GM21576 (cell line): ENCODE measurements around the gene GNG7.
"Not testable (repeated sequence)": the region's sequence is repeated elsewhere in the genome, so short reads cannot be mapped to it uniquely, and the experiment has no call there.

Experiments
- ATAC-seq: cut with Tn5 transposase; IDR thresholded peaks from one replicate; pipeline ENCODE4 v1.9.1; 2021; ENCODE audit warnings: mild to moderate bottlenecking, moderate library complexity; ENCODE audit not compliant: unreplicated experiment

Gene GNG7

DNA sequence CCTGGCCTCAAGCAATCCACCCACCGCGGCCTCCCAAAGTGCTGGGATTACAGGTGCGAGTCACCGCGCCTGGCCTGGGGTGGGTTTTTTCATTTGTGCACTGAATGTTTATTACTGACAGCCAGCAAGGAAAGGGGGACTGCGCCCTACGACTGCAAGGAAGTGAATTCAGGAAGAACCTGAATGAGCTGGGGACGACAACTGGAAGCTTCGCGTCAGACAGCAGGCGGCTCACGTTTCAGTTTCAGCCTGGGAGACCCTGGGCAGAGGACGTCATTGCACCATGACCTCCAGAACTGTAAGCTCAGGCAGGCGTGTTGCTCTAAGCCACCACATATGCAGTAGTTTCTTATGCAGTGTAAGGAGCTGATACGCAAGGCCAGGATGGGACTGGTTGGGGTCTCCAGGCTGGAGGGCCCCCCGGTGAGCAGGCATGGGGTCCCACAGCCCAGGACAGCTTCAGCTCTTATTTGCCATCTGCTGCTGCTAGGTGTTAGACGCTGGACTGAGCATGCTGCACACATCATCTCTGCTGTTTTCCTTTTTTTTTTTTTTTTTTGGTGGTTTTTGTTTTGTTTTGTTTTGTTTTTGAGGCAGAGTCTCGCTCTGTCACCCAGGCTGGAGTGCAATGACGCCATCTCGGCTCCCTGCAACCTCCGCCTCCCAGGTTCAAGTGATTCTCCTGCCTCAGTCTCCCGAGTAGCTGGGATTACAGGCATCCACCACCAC, 160.0 kb downstream of the GNG7 start:
- no peak for ATAC-seq

DNA sequence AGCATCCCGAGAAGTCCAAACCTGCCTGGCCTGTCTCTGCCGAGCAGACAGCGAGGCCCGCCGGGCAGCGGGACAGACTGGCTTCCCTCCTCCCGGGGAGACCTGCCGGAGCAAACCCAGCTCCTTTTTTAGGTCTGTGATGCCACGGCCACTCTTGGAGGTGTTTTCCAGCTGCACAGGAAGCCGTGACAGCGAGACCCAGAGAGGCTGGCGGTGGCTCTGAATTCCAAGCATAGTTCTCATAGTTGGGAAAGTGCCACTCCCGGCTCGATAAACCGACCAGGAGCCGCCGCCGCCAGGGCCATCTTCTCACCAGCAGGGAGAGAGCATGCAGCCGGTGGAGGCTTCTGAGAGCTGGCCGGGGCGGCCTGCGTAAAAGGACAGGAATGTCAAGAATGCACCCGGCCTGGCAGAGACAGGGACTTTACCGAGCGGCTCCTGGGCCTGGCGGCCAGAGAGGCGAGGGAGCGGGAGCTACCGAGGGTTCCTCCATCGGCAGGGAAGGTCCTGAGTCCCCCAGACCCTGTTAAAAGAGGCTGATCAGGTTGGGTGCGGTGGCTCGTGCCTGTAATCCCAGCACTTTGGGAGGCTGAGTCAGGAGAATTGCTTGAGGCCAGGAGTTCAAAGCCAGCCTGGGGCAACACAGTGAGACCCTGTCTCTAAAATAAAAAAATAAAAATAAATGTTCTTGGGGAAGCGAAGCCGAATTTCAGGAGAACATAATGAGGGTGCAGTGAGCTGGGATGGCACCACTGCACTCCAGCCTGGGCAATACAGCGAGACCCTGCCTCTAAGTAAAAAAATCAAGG, 161.6 kb downstream of the GNG7 start:
- ATAC-seq: no peak

DNA sequence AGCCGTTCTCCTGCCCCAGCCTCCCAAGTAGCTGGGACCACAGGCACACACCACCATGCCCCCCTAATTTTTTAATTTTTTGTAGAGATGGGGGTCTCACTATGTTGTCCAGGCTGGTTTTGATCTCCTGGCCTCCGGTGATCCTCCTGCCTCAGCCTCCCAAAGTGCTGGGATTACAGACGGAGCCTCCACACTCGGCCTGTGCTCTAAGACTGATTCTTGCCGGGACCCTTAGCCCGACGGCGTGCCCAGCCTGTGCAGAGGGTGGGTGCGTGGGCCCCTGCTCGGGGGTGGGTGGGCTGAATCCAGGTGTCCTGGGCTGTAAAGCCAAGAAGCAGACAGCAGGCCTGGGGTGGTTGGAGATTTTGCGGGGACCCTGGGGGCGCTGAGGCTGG, 162.2 kb downstream of the GNG7 start:
- ATAC-seq: no peak

DNA sequence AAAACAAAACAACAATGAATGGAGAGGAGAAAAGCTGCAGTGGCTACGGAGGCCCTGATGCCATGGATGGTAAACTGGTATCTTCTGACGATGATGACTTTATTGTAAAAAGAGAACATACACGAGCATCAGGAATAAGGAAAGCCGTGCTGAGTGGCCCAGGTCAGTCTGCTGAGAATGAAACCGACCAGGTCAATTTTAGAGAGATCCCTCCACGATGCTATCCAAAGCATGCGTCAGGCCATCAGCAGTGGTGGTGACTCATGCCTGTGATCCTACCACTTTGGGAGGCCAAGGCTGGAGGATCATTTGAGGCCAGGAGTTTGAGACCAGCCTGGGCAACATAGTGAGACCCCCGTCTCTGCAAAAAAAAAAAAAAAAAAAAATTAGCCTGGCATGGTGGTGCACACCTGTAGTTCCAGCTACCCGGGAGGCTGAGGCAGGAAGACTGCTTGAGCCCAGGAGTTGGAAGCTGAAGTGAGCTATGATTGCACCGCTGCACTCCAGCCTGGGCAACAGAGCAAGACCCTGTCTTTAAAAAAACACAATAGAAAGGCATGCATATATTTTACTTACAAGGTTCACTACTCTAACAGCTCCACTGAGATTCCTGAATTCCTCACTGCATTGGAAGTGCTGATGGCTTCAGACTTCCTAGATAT, 164.3 kb downstream of the GNG7 start:
- no peak for ATAC-seq

DNA sequence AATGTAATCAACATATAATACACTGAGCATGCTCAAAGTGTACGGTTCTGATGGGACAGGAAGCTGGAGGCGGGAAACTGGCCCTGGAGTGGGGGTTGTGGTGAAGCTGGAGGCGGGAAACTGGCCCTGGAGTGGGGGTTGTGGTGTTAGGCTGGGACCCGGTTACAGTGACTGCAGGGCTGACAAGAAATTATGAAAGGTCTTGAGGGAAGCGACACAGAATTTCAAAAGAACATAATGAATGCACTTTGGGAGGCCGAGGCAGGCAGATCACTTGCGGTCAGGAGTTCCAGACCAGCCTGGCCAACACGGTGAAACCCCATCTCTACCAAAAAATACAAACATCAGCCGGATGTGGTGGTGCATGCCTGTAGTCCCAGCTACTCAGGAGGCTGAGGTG, 164.9 kb downstream of the GNG7 start:
- ATAC-seq: not testable (repeated sequence)

DNA sequence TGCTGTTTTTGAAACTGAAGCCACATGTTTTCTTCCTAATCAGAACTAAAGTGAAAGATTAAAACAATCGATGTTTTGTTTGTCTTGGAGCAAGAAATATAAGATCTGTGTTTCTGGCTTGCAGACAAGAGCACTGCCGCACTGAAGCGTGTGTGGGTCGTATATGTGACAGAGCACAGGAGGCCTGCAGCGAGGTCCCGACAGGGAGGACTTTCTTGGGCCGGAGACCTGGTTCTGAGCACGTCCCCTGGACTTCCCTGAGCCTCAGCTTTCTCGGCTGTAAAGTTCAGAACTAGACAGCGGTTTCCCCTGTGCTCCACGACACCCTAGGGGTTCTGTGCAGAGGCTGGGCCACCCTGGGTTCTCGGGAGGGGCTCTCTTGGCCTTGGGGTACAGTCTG, 166.0 kb downstream of the GNG7 start:
- no peak for ATAC-seq

DNA sequence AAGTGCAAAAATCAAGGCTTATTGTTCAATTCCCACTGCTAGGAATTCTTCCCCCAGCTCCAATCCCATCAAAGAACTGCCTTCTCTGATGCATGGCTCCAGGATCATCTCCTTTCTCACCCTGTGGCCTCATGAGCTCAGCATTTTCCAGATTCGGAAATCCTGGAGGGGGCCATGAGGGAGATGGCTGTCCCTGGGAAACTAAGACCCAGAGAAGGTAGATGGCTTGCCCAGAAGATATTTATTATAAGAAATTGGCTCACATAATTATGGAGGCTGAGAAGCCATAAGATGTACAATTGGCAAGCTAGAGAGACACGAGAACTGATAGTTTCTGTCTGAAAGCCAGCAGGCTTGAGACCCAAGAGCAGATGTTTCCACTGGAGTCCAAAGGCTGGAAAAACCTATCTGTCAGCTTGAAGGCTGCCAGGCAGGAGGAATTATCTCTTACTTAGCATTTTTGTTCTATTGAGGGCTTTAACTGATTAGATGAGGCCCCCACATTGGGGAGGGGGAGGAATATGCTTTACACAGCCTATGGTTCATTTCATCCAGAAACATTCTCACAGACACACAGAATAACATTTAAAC, 168.0 kb downstream of the GNG7 start:
- no peak for ATAC-seq

DNA sequence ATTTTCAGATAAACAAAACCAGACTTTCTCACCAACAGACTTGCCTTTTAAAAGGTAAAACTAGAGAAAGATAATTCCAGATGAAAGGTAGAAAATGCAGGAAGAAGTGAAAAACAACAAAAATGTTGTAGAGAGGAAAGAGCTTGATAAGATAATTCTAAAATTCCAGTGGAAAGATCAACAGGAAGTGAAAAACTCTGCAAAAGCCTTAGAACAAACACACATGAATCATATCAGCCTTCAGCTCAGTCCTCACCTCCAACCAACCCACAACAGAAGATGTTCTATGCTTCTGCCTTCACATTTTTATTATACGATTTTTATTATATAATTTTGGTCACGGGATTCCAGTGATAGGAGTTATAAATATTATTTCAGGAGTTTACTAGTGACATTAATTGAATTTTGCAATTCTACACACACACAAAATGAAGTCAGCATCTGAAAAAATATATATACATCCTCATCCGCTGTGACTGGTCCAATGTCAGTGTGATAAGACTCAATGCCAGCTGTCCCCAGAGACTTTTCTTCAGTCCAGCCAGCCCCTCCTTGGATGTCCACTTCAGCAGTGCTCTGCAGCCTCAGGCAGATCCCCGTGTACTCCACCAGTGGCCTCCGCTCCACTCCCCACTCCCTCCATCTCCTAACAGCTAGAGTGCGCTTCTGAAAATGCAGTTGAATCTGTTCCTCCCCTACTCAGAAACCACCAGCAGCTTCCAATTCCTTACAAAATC, 168.6 kb downstream of the GNG7 start:
- no peak for ATAC-seq

DNA sequence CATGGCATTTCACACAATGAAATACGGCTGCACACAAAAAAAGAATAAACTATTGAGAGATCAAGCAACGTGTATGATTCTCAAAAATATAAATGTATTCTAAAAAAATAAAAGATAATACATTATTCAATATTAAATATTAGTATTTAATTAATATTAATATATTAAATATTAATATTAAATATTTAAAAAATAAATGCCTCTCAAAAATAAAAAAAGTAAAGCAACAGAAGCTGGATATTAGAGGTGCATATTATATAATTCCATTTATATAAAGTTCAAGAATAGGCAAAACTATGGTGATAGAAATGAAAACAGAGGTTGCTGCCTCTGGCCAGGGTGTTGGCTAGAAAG, 169.4 kb downstream of the GNG7 start:
- ATAC-seq: no peak

DNA sequence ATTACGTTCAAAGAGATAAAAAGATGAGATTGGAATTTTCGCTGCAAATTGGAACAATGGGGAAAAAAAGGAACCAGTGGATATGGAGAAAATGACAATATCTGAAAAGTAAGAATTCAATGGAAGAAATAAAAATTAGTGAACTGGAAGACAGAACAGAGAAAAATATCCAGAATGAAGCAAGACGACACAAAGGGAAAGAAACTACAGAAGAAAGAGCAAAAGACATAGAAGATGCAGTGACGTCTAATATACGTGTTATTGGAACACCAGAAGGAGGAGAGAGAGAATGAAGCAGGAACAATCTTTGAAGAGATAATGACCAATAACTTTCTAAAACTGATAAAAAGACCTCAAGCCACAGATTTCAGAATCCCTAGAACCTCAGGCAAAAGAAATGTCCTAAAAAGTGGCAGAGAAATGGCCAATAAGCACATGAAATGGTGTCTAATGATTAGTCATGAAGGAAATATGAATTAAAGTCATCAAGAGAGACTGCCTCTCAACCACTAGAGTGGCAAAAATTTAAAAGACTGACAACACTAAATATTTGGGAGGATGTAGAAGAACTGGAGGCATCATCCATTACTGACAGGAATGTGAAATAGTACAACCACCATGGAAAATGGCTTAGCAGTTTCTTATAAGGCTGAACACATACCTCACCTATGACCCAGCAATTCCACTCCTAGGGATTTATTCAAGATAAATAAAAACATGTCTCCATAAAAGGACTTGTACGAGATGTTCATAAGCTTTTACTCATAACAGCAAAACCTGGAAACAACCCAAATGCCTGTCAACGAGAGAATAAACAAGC, 170.0 kb downstream of the GNG7 start:
- ATAC-seq: no peak

DNA sequence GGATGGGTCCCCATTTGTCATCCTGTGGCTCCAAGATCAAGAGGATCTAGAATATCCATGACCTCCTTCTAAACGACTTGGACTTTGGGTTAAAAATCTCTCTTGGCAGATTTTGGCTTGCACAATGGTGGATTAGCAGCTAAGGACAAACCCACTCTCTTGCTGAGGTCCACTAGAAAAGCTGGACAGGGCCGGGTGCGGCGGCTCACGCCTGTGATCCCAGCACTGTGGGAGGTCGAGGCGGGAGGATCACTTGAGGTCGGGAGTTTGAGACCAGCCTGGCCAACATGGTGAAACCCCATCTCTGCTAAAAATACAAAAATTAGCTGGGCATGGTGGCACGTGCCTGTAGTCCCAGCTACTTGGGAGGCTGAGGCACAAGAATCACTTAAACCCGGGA, 172.6 kb downstream of the GNG7 start:
- not testable (repeated sequence) for ATAC-seq

DNA sequence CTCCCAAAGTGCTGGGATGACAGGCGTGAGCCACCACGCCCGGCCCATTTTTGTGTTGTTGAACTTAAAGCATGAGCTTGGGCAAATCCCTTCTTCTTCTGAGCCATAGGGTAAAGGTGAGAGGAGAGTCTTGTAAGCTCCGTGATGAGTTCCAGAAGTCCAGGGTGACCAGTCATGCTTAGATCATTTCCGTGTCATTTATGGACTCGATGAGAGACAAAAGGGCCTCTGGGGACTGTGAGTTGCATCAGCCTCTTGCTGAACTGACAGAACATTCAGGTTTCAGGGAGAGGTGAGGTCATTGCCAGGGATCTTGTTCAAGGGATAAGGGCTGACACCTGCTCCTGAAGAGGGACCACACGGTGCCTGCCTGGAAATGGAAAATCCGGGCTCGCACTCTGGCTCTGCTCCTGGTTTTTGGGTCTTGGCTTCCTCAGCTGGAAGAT, 173.0 kb downstream of the GNG7 start:
- ATAC-seq: no peak

DNA sequence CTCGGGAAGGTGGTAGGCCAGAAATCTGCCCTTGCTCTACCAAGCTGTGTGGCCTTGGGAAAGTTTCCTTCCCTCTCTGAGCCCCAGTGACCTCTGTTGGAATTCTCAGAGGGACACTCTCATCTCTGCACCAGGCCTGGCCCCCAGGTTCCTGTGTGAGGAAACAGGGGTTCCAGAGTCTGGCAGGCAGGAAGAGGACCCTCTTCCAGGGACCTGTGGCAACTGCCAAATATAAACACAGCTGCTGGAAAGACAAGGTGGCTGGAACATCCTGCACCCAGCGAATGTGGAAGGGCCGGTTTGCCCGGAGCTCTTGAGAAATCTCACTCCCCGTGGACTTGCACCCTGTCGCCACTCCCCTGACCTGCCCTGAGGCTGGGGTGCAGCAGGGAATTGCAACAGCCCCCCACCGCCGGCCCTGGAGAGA, 173.8 kb downstream of the GNG7 start:
- no peak for ATAC-seq

DNA sequence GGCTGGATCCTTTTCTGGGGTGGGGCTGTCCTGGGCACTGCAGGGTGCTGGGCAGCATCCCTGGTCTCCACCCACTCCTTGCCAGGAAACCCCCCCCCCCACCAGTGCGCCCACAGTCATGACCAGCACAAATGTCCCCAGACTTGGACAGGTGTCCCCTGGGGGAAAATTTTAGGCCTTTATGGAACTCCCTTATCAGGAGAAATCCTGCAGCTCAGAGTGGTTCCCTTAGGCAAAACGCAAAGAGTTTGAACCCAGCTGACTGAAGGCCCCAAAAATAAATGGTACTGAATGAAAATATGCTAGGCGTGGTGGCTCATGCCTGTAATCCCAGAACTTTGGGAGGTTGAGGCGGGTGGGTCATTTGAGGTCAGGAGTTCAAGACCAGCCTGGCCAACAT, 174.8 kb downstream of the GNG7 start:
- no peak for ATAC-seq

DNA sequence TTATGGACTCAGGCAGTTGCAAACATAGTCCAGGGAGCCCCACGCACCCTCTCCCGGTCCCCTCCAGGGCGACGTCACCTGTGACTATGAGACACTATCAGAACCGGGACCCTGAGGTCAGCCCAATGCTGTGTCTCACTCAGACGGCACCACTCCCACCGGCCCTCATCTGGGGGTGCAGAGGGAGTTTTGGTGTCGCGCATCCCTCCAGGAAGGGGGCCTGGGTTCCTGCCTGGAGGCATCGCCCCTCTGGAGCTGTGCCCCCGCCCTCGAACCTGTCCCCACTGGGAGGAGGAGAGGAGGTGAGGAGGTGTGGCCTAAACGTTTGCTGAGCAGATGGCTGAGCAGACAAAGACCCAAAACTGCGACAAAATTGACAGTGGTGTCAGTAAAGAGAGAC, 175.3 kb downstream of the GNG7 start:
- no peak for ATAC-seq

DNA sequence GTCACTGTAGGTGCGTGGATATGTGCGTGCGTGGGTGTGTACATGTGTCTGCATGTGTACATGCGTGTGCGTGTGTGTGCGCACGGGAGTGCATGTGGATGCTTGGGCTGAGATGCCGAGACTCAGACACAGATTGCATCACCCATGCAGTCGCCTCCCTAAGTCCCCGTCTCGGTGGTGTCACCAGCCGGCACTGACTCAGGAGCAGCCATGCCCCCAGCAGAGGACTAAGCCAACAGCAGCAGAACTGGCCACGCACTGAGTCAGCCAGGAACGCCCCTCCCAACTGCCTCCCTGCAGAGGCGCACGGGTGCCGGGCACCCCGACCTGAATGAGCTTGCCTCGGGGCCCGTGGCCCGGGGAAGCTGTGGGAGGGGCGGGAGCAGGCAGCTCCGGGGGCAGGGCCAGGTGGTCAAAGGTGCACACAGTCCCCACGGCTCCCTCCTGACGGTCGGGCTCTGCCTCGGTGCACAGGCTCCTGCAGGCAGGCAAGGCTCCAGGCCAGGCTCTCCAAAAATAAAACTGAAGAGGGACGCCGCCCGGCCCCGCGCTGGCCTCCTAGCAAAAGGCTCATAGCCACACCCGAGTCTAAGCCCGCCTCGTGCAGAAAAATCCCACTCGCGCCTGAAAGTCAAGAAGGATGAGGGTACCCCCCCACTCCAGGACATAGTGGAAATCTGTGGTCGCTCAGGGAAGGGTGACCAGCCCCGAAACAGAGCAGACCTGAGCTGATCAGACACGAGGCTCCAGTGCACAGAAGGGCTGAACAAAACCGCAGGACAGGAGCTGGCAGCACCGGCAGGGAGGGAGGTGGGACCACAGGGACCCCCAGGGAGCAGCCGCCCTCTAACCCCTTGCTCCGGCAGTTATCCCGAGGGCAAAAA, 177.4 kb downstream of the GNG7 start:
- no peak for ATAC-seq

DNA sequence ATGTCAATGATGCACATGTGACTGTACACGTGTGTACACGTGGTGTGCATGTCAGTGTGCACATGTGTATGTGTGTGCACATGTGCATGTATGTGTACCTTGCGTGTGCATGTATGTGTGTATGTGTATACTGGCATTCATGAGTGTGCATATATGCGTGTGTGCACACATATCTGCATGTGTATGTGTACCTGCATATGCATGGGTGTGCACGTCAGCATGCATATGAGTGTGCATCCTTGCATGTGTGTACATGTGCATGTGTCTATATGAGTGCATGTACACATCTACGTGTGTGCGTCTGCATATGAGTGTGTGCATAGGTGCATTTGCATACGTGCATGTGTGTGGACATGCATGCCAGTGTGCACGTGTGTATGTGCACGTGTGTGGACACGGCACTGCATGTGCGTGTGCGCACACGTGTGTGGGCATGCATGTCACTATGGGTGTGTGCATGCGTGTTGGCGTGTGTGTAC, 178.1 kb downstream of the GNG7 start:
- no peak for ATAC-seq

DNA sequence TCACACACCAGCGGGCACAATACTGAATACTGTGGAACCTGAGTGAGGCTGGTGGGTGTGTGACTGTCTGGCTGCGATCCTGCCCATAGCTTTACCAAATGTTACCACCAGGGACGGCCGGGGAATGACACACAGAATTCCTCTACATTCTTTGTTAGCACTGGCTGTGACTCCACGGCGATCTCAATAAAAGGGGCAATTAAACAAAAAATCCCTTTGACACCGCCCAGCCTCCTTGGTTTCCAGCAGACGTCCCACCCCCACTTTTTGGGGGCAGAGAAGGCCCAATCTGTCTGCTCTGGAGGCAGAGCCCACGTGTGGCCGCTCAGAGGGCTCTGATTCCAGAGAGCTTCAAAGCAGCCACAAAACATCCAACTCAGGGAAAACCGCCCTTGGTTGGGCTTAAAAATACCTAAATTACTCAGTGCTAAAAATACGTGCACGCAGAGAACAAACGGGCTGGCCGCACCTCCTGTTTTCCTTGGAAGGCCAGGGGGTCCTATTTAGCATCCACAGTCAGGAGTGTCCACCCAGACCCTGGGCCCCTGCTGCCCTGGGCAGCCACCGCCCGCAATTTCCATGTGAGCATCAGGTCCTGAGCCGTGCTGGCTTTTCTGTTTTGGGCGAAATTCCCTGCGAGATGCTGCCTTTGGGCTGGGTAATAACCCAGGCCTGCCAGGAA, 178.7 kb downstream of the GNG7 start:
- ATAC-seq: no peak
